UCSD-AML1 (cell line): ENCODE results near the gene SLC17A1.
"Not testable (repeated sequence)": the region's sequence is repeated elsewhere in the genome, so short reads cannot be mapped to it uniquely, and the experiment has no call there.

Experiments
- DNase-seq: peaks from one replicate; lab custom pipeline; 2025; ENCODE audit not compliant: unreplicated experiment; lab: John Stamatoyannopoulos, UW

The SLC17A1 gene

GRCh38 chr6:25757936-25758642 lies 73.8 kb downstream of the SLC17A1 start:
- no peak for DNase-seq

DNA sequence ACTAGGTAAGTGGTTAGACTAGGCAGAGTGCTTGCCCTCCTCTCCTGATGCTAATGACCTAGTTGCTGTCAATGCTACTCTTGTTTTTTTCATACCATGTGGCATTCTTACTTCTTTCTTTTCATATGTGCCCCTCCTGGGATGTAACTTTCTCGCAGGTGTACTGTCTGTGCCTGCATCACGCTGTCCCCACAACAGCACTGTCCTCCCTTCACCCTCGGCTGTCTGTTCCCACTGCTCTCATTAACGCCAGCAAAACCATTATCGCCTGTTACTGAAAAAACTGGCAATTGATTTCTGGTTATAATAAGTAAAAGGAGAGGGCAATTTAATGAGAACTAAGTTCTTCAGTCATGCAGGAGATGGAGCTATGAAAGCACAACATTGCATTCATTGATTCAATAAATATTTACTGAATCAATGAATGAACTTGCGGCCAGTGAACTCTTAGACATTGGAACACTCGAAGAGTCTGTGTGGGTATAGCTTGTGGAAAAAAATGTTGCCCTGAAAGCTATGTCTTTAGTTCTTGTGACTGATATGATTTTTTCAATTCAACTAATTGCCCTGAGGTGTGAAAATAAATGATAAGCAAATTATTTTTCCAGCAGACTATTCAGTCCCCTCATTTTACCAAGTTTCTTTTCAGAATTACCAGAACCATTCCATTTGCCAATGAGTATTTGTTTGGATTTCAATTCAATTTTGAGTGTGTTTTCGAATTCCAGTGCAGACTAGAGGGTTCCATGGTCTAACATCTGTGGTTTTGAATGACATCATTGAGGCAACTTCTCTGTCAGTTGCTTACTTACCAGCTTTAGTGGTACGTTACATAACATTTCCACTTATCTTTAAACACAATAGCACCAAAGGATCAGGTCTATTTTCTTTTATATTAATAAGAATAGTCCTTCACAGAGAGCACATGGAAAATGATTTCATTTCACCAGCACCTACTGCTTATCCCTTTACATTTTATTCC lies 75.2 kb downstream of the SLC17A1 start:
- no peak for DNase-seq

DNA sequence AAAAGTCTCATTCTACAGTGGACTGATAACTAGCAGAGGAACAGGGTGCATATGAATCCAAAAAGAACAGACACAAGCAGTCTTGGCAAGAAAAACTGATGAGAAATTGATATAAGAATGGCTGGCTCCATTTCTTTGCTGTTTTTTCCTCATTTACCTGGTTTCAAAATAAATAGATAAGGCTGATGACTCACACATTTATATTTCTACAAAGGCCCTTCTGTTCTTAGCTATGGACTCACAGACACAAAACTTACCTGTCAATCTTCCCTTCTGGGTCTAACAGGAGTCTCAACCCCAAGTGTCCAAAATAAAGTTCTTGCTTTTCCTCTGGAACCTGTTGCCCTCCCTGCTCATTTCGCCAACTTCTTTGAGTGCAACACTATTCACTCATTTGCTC lies 76.4 kb downstream of the SLC17A1 start:
- no peak for DNase-seq

- no peak for DNase-seq
These were observed 77.3 kb downstream of the SLC17A1 start, which contains the start of gene SLC17A4 for GRCh38 chr6:25754535-25754934. Gene SLC17A4 (plus strand): TSS chr6:25754742. CDS start chr6:25761963, 7,221 bp downstream.

DNA sequence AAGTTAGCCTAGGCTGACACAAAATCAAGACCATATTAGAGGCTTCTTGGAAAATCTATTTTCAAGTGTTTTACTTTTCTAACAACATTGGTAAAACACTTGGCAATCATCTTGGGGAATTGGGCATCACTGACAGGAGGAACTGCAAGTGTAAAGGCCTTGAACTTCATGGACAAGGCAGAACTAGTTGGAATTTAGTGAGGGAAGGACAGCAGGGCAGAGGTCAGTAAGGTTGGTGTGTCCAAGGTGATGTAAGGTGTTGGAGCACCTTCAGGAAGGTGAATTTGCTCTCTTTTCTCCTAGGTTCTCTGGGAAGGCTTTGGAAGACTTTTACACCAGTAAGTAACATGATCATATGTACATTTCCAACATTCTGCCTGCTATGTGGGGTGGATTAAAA lies 78.8 kb downstream of the SLC17A1 start:
- no peak for DNase-seq

DNA sequence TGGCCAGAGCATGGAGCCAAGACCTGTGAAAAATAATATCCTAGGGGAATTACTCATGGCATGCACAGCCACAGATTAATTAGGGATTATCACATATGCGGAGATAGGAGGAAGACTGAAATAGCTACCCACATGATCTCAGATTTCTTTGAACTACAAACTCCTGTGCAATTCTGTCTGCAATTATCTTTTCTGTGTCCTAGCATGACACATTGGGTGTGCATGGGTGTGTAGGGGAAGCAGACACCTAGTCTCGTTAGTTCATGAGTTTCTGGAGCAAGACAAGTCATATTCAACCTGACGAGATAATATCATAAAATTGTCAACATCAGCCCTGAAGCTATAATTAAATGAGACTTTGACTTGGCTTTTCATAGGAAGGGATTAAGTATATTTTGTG lies 80.9 kb downstream of the SLC17A1 start:
- no peak for DNase-seq

GRCh38 chr6:25749837-25750236 lies 82.0 kb downstream of the SLC17A1 start:
- no peak for DNase-seq

DNA sequence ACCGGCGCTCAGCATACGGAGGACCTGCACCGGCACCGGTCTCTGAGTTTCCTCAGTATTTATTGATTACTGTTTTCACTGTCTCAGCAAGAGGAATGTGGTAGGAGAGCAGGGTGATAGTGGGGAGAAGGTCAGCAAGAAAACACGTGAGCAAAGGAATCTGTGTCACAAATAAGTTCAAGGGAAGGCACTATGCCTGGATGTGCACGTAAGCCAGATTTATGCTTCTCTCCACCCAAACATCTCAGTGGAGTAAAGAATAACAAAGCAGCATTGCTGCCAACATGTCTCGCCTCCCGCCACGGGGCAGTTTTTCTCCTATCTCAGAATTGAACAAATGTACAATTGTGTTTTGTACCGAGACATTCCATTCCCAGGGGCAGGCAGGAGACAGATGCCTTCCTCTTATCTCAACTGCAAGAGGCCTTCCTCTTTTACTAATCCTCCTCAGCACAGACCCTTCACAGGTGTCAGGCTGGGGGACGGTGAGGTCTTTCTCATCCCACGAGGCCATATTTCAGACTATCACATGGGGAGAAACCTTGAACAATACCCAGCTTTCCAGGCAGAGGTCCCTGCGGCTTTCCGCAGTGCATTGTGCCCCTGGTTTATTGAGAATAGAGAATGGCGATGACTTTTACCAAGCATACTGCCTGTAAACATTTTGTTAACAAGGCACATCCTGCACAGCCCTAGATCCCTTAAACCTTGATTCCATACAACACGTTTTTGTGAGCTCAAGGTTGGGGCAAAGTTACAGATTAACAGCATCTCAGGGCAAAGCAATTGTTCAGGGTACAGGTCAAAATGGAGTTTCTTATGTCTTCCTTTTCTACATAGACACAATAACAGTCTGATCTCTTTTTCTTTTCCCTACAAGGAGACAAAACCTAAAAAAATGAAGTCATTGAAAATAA lies 83.0 kb downstream of the SLC17A1 start:
- DNase-seq: not testable (repeated sequence)

DNA sequence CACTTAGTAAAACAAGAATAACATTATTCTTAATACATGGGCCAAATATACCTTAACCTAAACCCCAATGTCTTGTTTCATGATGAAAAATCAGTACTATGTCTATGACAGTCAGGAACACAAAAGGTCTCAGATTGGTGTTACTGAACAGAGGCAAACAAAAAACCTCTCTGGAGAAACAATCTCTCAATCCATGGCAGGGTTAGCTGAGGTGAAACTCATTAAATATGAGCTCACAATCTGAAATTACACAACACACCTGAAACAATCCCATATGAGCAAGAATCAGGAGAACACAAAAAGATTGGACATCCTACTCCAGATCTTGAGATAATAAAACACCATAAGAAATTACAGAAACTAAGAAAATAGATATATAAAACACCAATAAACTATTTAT lies 83.8 kb downstream of the SLC17A1 start:
- DNase-seq: no peak

- no peak for DNase-seq
These were observed 84.4 kb downstream of the SLC17A1 start for GRCh38 chr6:25747477-25747876.

GRCh38 chr6:25746968-25747367 lies 84.9 kb downstream of the SLC17A1 start:
- no peak for DNase-seq

DNA sequence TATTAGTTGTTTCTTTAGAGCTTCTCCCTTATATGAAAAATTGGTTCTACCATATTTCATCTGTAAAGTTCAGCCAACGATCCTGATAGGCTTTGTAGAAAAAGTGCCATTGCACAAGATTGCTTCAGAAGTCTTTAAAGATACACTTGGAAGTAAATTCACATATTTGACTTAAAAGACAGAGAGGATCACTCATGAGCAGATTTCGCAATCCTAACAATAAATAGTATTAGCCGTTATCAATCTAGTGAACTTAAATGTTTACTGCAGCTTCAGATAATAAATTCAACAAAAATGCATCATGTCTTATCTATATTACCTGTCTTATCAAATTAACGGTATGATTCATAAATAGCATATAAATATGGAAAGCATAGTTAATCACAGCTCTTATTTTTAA lies 86.0 kb downstream of the SLC17A1 start:
- no peak for DNase-seq

DNA sequence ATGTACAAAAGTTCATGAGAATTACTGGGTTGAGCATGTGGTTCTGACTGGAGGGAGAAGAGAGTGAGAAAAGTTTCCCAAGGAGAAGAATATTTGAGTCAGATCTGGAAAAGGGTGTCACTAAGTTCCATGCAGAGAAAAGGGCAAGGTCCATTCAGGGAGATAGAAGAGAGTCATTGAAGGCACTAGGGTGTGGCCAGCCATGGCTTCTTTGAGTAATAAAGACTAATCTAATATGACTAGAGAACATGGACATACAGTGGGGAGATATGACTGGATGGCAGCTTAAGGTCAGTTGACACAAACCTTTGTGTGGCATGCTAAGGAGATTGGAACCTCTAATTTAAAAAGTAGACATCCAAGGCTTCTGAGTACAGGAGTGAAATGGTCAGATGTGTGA lies 88.0 kb downstream of the SLC17A1 start:
- no peak for DNase-seq

DNA sequence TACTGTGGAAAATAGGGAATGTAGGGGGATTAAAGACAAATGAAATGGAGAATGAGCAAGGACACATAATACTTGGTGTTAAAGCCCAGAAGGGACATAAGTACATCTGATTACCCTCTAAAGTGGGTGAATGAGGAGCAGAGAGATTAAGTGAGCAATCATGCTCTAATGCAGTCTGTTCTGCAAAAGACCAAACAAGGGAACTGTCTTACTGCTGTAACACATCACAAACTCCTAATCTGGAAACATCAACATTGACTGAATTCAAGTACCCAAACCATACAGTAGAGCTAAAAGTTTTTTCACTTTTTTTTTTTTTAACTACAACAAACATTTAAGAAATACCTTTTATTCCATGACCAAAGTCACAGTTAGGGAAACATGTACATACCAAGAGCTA lies 96.6 kb downstream of the SLC17A1 start:
- no peak for DNase-seq
